HepG2 (cell line): ENCODE measurements around the gene NUDT7.

ENCODE experiments used
- ARID4A ChIP-seq: sonication (generic); formaldehyde crosslinking; IDR thresholded peaks from 2 replicates; pipeline ENCODE4 v1.5.0; 2020; ENCODE audit warnings: mild to moderate bottlenecking, missing genetic modification reagents, borderline replicate concordance
- BRCA1 ChIP-seq: sonication (generic); formaldehyde crosslinking; IDR thresholded peaks from 2 replicates; pipeline ENCODE4 v1.4.0; 2020; ENCODE audit warnings: missing genetic modification reagents
- MAZ ChIP-seq, 2 experiments: sonication (generic) in 1 of 2; formaldehyde crosslinking in 1 of 2; IDR thresholded peaks; 2 replicates each; pipeline versions ENCODE4 v1.5.0 to v1.6.1; 2012 to 2020; ENCODE audit warnings: low read depth in 2 of 2, mild to moderate bottlenecking in 2 of 2, borderline replicate concordance in 1 of 2, improper control_type of control experiment in 1 of 2, low read length in 1 of 2, missing genetic modification reagents in 1 of 2, moderate library complexity in 1 of 2
- UBTF ChIP-seq: sonication (generic); formaldehyde crosslinking; IDR thresholded peaks from 2 replicates; pipeline ENCODE4 v1.4.0; 2020; ENCODE audit warnings: mild to moderate bottlenecking, missing genetic modification reagents
- ZEB1 ChIP-seq: IDR thresholded peaks from 2 replicates; pipeline ENCODE4 v1.6.1; 2012; ENCODE audit warnings: mild to moderate bottlenecking, low read depth, inconsistent platforms; ENCODE audit not compliant: insufficient replicate concordance
- TF ChIP-seq, protein P1 (sequence below): sonication (generic); formaldehyde crosslinking; IDR thresholded peaks from 2 replicates; pipeline ENCODE4 v1.4.0; 2020; ENCODE audit warnings: missing genetic modification reagents, borderline replicate concordance

GRCh38 chr16:77786186-77786847, 64.0 kb downstream of the NUDT7 start:
- TF ChIP-seq, protein P1, sequence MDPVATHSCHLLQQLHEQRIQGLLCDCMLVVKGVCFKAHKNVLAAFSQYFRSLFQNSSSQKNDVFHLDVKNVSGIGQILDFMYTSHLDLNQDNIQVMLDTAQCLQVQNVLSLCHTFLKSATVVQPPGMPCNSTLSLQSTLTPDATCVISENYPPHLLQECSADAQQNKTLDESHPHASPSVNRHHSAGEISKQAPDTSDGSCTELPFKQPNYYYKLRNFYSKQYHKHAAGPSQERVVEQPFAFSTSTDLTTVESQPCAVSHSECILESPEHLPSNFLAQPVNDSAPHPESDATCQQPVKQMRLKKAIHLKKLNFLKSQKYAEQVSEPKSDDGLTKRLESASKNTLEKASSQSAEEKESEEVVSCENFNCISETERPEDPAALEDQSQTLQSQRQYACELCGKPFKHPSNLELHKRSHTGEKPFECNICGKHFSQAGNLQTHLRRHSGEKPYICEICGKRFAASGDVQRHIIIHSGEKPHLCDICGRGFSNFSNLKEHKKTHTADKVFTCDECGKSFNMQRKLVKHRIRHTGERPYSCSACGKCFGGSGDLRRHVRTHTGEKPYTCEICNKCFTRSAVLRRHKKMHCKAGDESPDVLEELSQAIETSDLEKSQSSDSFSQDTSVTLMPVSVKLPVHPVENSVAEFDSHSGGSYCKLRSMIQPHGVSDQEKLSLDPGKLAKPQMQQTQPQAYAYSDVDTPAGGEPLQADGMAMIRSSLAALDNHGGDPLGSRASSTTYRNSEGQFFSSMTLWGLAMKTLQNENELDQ (CRISPR knock-in tag): no peak
- TF ChIP-seq ZEB1 (no peak), UBTF (CRISPR knock-in tag) (no peak), BRCA1 (CRISPR knock-in tag) (no peak), ARID4A (CRISPR knock-in tag) (no peak), MAZ (IDR thresholded peaks at IDR 0.05; ENCODE audit: borderline replicate concordance, low read depth, low read length) (no peak), MAZ (CRISPR knock-in tag; IDR thresholded peaks at IDR 0.05; ENCODE audit: low read depth) (no peak)
